ENCODE results near the gene AARSD1. TPM values are rescaled to one million over a fixed set of nuclear protein-coding genes. Genes with fewer than 3 reads are reported as not detected.

AARSD1 gene, protein sequence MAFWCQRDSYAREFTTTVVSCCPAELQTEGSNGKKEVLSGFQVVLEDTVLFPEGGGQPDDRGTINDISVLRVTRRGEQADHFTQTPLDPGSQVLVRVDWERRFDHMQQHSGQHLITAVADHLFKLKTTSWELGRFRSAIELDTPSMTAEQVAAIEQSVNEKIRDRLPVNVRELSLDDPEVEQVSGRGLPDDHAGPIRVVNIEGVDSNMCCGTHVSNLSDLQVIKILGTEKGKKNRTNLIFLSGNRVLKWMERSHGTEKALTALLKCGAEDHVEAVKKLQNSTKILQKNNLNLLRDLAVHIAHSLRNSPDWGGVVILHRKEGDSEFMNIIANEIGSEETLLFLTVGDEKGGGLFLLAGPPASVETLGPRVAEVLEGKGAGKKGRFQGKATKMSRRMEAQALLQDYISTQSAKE
- total RNA-seq (2022; extraction: Qiagen RNA extraction): 53.3 to 63.0 TPM (median 57.0 TPM) in 5 replicates

DNA sequence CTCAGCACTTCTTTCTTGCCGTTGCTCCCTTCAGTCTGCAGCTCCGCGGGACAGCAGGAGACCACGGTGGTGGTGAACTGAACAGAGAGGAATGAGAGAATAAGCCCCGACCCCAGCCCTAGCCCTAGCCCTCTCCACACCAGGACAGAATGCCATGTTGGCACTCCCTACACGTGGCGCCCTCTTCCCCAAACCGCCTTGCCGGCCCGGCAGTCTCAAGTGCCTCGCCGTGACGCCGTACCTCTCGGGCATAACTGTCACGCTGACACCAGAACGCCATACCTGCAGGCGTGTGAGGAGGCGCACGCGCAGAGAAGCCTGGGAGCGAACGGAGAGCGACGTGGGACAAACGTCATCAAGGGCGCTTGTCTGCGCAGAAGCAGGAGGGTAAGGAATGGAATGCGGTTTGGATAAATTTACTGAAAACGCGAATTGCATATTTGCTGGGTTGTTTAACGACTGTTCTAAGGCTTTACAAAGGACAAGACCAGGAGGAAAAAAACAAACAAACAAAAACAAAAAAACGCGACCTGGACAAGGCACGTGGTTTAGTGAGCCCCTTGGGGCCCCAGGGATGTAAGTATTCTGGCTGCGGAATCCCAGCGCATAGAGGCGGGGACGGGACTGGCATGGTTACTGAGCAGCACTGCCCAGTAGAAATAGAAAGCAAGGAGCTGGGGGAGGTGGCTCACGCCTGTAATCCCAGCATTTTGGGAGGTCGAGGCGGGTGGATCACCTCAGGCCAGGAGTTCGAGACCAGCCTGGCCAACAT lies at the start of gene AARSD1:
Gene AARSD1, minus strand, starts transcription at position 294 of the 772 bp plus-strand sequence. Its CDS starts 14 bp downstream, at position 280.

DNA sequence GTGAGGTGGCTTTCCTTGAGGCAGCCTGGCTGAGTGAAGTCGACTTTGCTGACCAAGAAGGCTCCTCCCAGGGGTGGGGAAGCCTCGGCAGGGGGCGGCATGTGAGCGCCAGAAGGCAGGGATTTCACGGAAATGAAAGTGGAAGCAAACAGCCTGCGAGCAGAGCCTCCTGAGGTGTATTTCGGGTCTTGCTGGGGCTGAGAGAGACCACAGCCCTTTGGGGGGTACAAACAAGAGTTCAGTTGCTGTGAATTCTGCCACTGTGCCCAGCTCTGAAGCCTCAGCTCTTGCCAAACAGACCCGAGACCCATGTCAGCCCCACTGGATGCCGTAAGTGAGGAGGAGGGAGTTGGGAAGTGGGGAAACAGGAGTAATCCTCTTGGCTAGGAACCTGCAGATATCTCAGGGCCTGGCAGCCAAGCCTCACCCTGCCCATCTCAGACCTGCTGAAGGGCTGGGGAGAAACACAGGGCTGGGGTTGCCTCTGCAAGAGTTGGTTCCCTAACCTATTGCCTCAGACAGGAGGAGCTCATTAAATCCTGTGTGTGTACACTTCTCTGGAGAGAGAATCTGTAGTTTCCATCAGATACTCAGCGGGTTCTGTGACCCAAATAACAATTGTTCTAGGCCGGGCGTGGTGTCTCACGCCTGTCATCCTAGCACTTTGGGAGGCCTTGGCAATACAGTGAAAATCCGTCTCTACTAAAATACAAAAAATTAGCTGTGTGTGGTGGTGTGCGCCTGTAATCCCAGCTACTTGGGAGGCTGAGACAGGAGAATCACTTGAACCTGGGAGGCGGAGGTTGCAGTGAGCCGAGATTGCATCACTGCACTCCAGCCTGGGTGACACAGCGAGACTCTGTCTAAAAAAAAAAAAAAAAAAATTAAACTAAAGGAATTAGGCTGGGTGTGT lies 42.6 kb upstream of the AARSD1 start, which contains the start of gene IFI35:
Gene IFI35, plus strand, starts transcription at position 146 of the 913 bp plus-strand sequence. Its CDS starts 164 bp downstream, at position 310.

DNA sequence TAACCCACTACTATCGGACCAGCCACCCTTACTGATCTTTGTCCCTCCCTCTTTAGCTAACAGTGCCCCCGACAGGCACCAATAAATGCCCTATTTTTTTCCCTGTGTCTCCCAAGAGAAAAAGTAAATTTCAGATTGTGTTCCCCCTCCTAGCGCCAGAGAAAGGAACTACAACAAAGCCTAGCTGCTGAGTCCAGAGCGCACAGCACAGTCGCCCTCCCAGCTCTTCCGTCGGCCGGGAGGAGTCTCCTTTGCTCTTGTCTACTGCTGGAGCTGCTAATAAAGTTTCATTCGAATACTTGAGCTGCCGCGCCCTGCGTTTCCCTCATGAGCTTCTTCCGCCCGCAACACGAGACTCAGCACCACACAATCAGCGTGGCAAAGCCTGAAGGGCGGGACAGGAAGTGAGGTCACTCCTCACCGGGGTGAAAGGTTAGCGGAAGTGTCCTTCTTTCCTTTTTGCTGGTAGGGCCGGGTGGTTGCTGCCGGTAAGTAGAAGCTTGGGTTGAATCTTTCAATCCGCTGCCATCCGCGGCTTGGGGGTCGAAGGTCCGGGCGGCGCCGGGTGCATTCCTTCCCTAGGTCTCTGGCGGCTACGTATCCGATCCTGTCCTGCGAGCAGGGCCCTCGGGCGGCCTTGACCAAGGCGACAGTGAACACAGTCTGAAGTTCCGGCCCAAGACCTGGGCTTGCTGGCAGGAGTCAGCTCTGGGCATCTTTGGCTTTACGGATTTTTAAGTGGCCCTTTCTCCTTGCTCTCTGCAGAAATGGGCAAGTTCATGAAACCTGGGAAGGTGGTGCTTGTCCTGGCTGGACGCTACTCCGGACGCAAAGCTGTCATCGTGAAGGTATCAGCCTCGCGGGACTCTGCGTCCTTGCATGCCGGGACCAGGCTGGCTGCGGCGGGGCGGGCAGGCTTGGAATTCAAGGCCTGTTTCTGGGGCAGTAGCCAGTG lies 34.0 kb upstream of the AARSD1 start, which contains the start of gene RPL27:
Gene RPL27, plus strand, starts transcription at position 436 of the 955 bp plus-strand sequence. Its CDS starts 332 bp downstream, at position 768.

DNA sequence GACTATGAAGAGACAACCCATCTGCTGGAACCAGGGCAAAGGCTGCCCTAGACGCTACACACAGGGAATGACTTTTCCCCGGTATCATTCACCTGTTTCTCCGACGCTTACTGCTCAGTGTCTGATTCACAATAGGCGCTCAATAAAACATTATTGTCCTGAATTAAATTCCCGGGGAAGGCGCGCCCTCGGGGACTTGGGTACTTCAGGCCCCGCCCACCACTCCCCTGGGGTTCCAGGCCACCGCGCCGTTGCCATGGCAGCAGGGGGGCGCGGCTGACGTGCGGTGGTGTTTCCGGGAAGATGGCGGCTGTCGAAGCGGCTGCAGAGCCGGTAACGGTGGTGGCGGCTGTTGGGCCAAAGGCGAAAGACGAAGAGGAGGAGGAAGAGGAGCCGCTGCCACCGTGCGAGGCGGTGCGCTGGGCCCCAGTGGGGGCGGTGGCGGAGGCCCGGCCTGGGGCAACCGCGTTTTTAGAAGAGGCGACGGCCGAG lies 16.1 kb upstream of the AARSD1 start, which contains the start of gene RUNDC1:
Gene RUNDC1, plus strand, starts transcription at position 292 of the 492 bp plus-strand sequence. Its CDS starts 12 bp downstream, at position 304.

DNA sequence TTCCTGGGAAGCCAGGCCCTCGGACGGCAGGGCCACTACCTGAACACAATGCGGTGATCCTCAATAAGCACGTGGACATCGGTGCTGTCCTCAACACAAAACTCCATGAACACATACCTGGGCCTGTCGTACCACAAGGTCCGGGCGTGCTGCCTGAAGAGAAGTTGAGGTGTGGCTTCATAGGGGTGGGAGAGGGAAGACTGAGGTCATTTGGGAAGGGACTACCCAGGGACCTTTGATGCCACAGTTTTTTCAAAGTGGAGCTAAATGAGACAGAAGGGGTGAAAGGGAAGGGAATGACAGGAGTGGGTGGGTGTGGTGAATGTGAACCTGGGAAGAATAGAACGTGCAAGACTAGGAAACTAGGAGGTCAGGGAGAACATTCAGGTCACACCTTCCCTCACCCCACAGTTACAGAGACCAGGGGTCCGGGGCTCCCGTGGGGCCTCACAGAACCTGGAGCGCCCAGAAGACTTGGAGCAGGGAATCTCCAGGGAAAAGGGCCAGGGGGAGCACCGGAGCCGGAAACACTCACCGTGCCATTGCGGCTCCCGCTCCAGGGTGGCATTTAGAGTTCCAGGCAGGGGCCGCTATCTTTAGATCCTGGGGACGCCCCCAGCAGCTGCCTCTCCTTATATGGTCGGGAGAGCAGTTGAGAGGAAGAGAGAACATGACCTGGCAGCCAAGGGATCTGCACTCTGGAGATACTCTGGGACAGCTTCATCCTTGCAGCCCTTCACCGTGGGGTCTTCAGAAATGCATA lies 15.4 kb upstream of the AARSD1 start, which contains the start of gene PTGES3L:
Gene PTGES3L, minus strand, starts transcription at position 570 of the 763 bp plus-strand sequence. Its CDS starts 27 bp downstream, at position 543.

Other genes with a start within 250 kb of the AARSD1 start
- gene EZH1, start 219.4 kb downstream of the AARSD1 start, total RNA-seq (2022; extraction: Qiagen RNA extraction): 9.9 to 13.1 TPM (median 11.4 TPM) in 5 replicates
- gene RAMP2, start 203.2 kb downstream of the AARSD1 start, total RNA-seq (2022; extraction: Qiagen RNA extraction): 0.75 to 1.2 TPM (median 1.1 TPM) in 5 replicates
- 122 to 140 TPM (median 127 TPM) in 5 replicates for gene VPS25, start 191.0 kb downstream of the AARSD1 start, total RNA-seq (2022; extraction: Qiagen RNA extraction)
- 0.58 to 1.4 TPM (median 1.3 TPM) in 5 replicates for gene WNK4, start 183.8 kb downstream of the AARSD1 start, total RNA-seq (2022; extraction: Qiagen RNA extraction)
- 123 to 146 TPM (median 132 TPM) in 5 replicates for gene COA3, start 165.8 kb downstream of the AARSD1 start, total RNA-seq (2022; extraction: Qiagen RNA extraction)
- gene CNTD1, start 165.6 kb downstream of the AARSD1 start, total RNA-seq (2022; extraction: Qiagen RNA extraction): 0.05 to 0.17 TPM (median 0.07 TPM) in 4 of 5 replicates, not detected in the other
- gene BECN1, start 140.2 kb downstream of the AARSD1 start, total RNA-seq (2022; extraction: Qiagen RNA extraction): 75.6 to 100 TPM (median 79.7 TPM) in 5 replicates
- 217 to 301 TPM (median 236 TPM) in 5 replicates for gene PSME3, start 131.1 kb downstream of the AARSD1 start, total RNA-seq (2022; extraction: Qiagen RNA extraction)
- 2.0 to 2.4 TPM (median 2.1 TPM) in 5 replicates for gene AOC2, start 119.9 kb downstream of the AARSD1 start, total RNA-seq (2022; extraction: Qiagen RNA extraction)
- 1.1 to 2.3 TPM (median 1.2 TPM) in 5 replicates for gene AOC3, start 113.3 kb downstream of the AARSD1 start, total RNA-seq (2022; extraction: Qiagen RNA extraction)
- gene G6PC1, start 63.7 kb downstream of the AARSD1 start, total RNA-seq (2022; extraction: Qiagen RNA extraction): not detected in 5 replicates
- 0.67 to 1.4 TPM (median 1.2 TPM) in 5 replicates for gene PTGES3L, start 15.6 kb upstream of the AARSD1 start, total RNA-seq (2022; extraction: Qiagen RNA extraction)
- gene RUNDC1, start 16.1 kb upstream of the AARSD1 start, total RNA-seq (2022; extraction: Qiagen RNA extraction): 19.7 to 21.0 TPM (median 20.7 TPM) in 5 replicates
- 2,812 to 3,317 TPM (median 2,997 TPM) in 5 replicates for gene RPL27, start 34.0 kb upstream of the AARSD1 start, total RNA-seq (2022; extraction: Qiagen RNA extraction)
- gene IFI35, start 42.3 kb upstream of the AARSD1 start, total RNA-seq (2022; extraction: Qiagen RNA extraction): 17.4 to 21.8 TPM (median 18.7 TPM) in 5 replicates
- 209 to 246 TPM (median 236 TPM) in 5 replicates for gene VAT1, start 57.9 kb upstream of the AARSD1 start, total RNA-seq (2022; extraction: Qiagen RNA extraction)
- 0.13 to 0.22 TPM (median 0.15 TPM) in 5 replicates for gene RND2, start 60.8 kb upstream of the AARSD1 start, total RNA-seq (2022; extraction: Qiagen RNA extraction)
- 20.3 to 28.5 TPM (median 26.2 TPM) in 5 replicates for gene BRCA1, start 160.9 kb upstream of the AARSD1 start, total RNA-seq (2022; extraction: Qiagen RNA extraction)
- 33.5 to 47.4 TPM (median 43.8 TPM) in 5 replicates for gene NBR1, start 206.8 kb upstream of the AARSD1 start, total RNA-seq (2022; extraction: Qiagen RNA extraction)
- 0.82 to 1.5 TPM (median 0.96 TPM) in 5 replicates for gene TMEM106A, start 247.4 kb upstream of the AARSD1 start, total RNA-seq (2022; extraction: Qiagen RNA extraction)